ENCODE measurements around the gene CD28.

Gene CD28

DNA sequence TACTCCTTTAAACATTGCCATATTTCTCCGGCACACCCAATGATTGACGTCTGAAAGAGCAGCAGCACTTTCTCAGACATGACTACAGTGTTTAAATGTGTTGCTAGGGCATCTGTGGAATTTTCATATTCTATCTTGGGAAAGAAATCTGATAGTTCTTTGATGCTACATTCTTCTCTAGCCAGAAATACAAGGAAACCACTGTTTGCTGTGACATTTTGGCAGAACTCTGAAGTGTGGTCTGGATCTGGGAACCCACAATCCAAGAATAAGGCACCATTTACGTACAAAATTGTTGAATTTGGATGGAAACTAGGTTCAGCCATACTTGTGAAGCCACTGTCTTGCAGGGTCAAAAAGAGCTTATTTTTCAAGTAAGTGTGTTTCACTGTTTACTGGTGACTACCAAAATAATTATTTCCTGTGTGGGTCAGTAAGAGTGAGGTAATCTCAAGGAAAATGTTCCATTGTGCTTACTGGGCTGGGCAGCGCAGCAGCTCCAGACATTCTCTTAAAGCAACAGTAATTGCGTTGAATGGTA, 21.3 kb upstream of the CD28 start:
- no peak overlapping the region for H2AFZ ChIP-seq (ENCODE audit: low read depth, low read length)
- no peak for TF ChIP-seq EZH2 (IDR thresholded peaks at IDR 0.05; ENCODE audit: borderline replicate concordance, low read depth, low read length, severe bottlenecking)
- TF ChIP-seq, protein P1, sequence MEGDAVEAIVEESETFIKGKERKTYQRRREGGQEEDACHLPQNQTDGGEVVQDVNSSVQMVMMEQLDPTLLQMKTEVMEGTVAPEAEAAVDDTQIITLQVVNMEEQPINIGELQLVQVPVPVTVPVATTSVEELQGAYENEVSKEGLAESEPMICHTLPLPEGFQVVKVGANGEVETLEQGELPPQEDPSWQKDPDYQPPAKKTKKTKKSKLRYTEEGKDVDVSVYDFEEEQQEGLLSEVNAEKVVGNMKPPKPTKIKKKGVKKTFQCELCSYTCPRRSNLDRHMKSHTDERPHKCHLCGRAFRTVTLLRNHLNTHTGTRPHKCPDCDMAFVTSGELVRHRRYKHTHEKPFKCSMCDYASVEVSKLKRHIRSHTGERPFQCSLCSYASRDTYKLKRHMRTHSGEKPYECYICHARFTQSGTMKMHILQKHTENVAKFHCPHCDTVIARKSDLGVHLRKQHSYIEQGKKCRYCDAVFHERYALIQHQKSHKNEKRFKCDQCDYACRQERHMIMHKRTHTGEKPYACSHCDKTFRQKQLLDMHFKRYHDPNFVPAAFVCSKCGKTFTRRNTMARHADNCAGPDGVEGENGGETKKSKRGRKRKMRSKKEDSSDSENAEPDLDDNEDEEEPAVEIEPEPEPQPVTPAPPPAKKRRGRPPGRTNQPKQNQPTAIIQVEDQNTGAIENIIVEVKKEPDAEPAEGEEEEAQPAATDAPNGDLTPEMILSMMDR (IDR thresholded peaks at IDR 0.05; ENCODE audit: borderline replicate concordance, extremely low read depth, low read length, poor library complexity, severe bottlenecking) = no peak
- no peak for ATAC-seq (ENCODE audit: insufficient read depth, low read depth)
- H3K9ac ChIP-seq (ENCODE audit: low read depth, low read length) = no peak overlapping the region
- no peak for DNase-seq
- no peak overlapping the region for H3K27ac ChIP-seq (ENCODE audit: low read length)
- H3K27me3 ChIP-seq (ENCODE audit: insufficient read depth, low read length, poor library complexity) = no peaks in the 10 kb centered on the region
- H4K20me1 ChIP-seq (ENCODE audit: insufficient read depth, low read length) = no peaks in the 10 kb centered on the region
- H3K4me2 ChIP-seq (ENCODE audit: insufficient read depth, low read length) = no peak overlapping the region
- H3K4me3 ChIP-seq (ENCODE audit: low read depth in 1 of 2, low read length in 2 of 2) = no peak overlapping the region
- H3K79me2 ChIP-seq (ENCODE audit: insufficient read depth, low read length) = no peaks in the 10 kb centered on the region
- H3K36me3 ChIP-seq (ENCODE audit: insufficient read depth, low read length) = no peaks in the 10 kb centered on the region
- no peaks in the 10 kb centered on the region for H3K9me3 ChIP-seq (ENCODE audit: insufficient read depth, low read length, severe bottlenecking)
- H3K4me1 ChIP-seq (ENCODE audit: insufficient read depth, low read length) = peaks cover 4% of the 10 kb centered on the region

- Histone ChIP-seq H3K79me2 (ENCODE audit: insufficient read depth, low read length) (no peaks in the 10 kb centered on the region), H4K20me1 (ENCODE audit: insufficient read depth, low read length) (no peaks in the 10 kb centered on the region), H3K9me3 (ENCODE audit: insufficient read depth, low read length, severe bottlenecking) (no peaks in the 10 kb centered on the region), H3K9ac (ENCODE audit: low read depth, low read length) (no peak overlapping the region), H3K36me3 (ENCODE audit: insufficient read depth, low read length) (no peaks in the 10 kb centered on the region), H3K4me1 (ENCODE audit: insufficient read depth, low read length) (peaks cover 12% of the 10 kb centered on the region), H2AFZ (ENCODE audit: low read depth, low read length) (no peak overlapping the region), H3K27ac (ENCODE audit: low read length) (no peak overlapping the region), H3K4me3 (ENCODE audit: low read depth in 1 of 2, low read length in 2 of 2) (no peak overlapping the region), H3K4me2 (ENCODE audit: insufficient read depth, low read length) (no peak overlapping the region), H3K27me3 (ENCODE audit: insufficient read depth, low read length, poor library complexity) (no peaks in the 10 kb centered on the region)
- DNase-seq = no peak
- no peak for ATAC-seq (ENCODE audit: insufficient read depth, low read depth)
- TF ChIP-seq, protein P1 (IDR thresholded peaks at IDR 0.05; ENCODE audit: borderline replicate concordance, extremely low read depth, low read length, poor library complexity, severe bottlenecking) = no peak
- no peak for TF ChIP-seq EZH2 (IDR thresholded peaks at IDR 0.05; ENCODE audit: borderline replicate concordance, low read depth, low read length, severe bottlenecking)
Observed at GRCh38 chr2:203685789-203686420, 20.5 kb upstream of the CD28 start.

DNA sequence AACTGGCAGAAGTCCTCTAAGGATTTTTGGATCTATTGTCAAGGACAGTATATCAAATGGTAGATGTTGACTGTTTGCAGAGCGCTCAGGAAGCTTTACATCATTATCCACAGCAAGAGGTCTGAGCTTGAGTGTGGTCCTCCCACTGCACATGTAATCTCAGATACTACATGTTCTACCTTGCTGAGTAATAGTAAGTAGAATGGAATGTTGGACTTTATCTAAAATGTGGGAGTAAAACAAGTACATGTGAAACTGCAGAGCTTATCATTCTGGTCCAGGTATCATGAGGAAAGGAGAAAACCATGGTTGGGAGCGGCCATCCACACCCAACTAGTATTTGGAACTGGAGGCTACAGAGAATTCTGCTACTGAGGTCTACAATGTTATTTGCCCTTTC, 19.3 kb upstream of the CD28 start:
- Histone ChIP-seq H3K27me3 (ENCODE audit: insufficient read depth, low read length, poor library complexity) (no peaks in the 10 kb centered on the region), H3K36me3 (ENCODE audit: insufficient read depth, low read length) (no peaks in the 10 kb centered on the region), H3K79me2 (ENCODE audit: insufficient read depth, low read length) (no peaks in the 10 kb centered on the region), H3K4me1 (ENCODE audit: insufficient read depth, low read length) (peaks cover 12% of the 10 kb centered on the region), H3K4me3 (ENCODE audit: low read depth in 1 of 2, low read length in 2 of 2) (no peak overlapping the region), H2AFZ (ENCODE audit: low read depth, low read length) (no peak overlapping the region), H3K4me2 (ENCODE audit: insufficient read depth, low read length) (no peak overlapping the region), H3K9me3 (ENCODE audit: insufficient read depth, low read length, severe bottlenecking) (no peaks in the 10 kb centered on the region), H4K20me1 (ENCODE audit: insufficient read depth, low read length) (no peaks in the 10 kb centered on the region), H3K27ac (ENCODE audit: low read length) (no peak overlapping the region), H3K9ac (ENCODE audit: low read depth, low read length) (no peak overlapping the region)
- ATAC-seq (ENCODE audit: insufficient read depth, low read depth) (no peak), DNase-seq (no peak)
- TF ChIP-seq, protein P1 (IDR thresholded peaks at IDR 0.05; ENCODE audit: borderline replicate concordance, extremely low read depth, low read length, poor library complexity, severe bottlenecking) = no peak
- TF ChIP-seq EZH2 (IDR thresholded peaks at IDR 0.05; ENCODE audit: borderline replicate concordance, low read depth, low read length, severe bottlenecking) = no peak

Data from DND-41 (cell line).